ENCODE data around the gene GP5. TPM values are rescaled to one million over a fixed set of nuclear protein-coding genes. Genes with fewer than 3 reads are reported as not detected.

Gene GP5
- total and polyA plus RNA-seq, 2 of the 13 experiments (the other 11 are each of a cell fraction or from before 2014, with no cell fraction given), result not detected

DNA sequence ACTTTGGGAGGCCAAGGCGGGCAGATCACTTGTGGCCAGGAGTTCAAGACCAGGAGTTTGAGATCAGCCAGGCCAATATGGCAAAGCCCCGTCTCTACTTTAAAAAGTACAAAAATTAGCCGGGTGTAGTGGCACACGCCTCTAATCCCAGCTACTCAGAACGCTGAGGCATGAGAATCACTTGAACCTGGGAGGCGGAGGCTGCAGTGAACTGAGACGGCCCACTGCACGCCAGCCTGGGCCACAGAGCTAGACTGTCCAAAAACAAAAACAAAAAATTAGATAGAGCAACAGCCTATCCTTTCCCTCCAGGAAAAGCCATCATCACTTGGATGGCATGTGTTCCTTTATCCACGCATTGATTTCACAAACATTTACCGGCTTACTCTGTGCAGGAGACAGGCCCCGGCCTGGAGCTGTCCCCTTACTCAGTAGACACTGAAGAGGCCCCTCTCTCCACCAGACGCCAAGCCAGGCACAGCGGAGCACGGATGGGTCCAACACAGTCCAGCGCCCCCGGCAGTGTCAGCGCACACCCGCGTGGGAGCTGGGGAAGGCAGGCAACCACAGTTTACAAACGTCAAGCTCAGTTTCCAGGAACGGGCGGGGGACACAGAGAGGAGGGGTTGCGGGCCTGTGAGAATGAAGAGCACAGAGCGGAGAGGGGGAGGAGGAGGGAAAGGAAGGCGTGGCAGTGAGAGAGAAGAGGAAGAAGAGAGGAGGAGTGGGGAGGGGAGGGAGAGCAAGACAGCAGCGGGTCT is 3.1 kb downstream of the GP5 start (continued):
- no peak for TF ChIP-seq ZNF616 (CRISPR knock-in tag; IDR thresholded peaks at IDR 0.05; ENCODE audit: low read depth)
- no peak for TF ChIP-seq ZFP36L2 (CRISPR knock-in tag; IDR thresholded peaks at IDR 0.05)
- TF ChIP-seq, protein P1, sequence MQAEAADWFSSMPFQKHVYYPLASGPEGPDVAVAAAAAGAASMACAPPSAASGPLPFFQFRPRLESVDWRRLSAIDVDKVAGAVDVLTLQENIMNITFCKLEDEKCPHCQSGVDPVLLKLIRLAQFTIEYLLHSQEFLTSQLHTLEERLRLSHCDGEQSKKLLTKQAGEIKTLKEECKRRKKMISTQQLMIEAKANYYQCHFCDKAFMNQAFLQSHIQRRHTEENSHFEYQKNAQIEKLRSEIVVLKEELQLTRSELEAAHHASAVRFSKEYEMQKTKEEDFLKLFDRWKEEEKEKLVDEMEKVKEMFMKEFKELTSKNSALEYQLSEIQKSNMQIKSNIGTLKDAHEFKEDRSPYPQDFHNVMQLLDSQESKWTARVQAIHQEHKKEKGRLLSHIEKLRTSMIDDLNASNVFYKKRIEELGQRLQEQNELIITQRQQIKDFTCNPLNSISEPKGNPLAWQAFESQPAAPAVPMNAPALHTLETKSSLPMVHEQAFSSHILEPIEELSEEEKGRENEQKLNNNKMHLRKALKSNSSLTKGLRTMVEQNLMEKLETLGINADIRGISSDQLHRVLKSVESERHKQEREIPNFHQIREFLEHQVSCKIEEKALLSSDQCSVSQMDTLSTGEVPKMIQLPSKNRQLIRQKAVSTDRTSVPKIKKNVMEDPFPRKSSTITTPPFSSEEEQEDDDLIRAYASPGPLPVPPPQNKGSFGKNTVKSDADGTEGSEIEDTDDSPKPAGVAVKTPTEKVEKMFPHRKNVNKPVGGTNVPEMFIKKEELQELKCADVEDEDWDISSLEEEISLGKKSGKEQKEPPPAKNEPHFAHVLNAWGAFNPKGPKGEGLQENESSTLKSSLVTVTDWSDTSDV (CRISPR knock-in tag; IDR thresholded peaks at IDR 0.05), result no peak
- no peak for TF ChIP-seq SIX1 (CRISPR knock-in tag; IDR thresholded peaks at IDR 0.05; ENCODE audit: borderline replicate concordance)
- TF ChIP-seq BRD4 (CRISPR knock-in tag; IDR thresholded peaks at IDR 0.05), result no peak
- TF ChIP-seq, protein P2, sequence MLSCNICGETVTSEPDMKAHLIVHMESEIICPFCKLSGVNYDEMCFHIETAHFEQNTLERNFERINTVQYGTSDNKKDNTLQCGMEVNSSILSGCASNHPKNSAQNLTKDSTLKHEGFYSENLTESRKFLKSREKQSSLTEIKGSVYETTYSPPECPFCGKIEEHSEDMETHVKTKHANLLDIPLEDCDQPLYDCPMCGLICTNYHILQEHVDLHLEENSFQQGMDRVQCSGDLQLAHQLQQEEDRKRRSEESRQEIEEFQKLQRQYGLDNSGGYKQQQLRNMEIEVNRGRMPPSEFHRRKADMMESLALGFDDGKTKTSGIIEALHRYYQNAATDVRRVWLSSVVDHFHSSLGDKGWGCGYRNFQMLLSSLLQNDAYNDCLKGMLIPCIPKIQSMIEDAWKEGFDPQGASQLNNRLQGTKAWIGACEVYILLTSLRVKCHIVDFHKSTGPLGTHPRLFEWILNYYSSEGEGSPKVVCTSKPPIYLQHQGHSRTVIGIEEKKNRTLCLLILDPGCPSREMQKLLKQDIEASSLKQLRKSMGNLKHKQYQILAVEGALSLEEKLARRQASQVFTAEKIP (CRISPR knock-in tag; IDR thresholded peaks at IDR 0.05; ENCODE audit: borderline replicate concordance), result no peak
- TF ChIP-seq YEATS2 (CRISPR knock-in tag; IDR thresholded peaks at IDR 0.05; ENCODE audit: borderline replicate concordance), result no peak
- no peak for TF ChIP-seq NFE2L1 (CRISPR knock-in tag; IDR thresholded peaks at IDR 0.05; ENCODE audit: borderline replicate concordance)
- TF ChIP-seq, protein P3, sequence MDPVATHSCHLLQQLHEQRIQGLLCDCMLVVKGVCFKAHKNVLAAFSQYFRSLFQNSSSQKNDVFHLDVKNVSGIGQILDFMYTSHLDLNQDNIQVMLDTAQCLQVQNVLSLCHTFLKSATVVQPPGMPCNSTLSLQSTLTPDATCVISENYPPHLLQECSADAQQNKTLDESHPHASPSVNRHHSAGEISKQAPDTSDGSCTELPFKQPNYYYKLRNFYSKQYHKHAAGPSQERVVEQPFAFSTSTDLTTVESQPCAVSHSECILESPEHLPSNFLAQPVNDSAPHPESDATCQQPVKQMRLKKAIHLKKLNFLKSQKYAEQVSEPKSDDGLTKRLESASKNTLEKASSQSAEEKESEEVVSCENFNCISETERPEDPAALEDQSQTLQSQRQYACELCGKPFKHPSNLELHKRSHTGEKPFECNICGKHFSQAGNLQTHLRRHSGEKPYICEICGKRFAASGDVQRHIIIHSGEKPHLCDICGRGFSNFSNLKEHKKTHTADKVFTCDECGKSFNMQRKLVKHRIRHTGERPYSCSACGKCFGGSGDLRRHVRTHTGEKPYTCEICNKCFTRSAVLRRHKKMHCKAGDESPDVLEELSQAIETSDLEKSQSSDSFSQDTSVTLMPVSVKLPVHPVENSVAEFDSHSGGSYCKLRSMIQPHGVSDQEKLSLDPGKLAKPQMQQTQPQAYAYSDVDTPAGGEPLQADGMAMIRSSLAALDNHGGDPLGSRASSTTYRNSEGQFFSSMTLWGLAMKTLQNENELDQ (CRISPR knock-in tag; IDR thresholded peaks at IDR 0.05; ENCODE audit: borderline replicate concordance), result no peak
- TF ChIP-seq ZNF230 (CRISPR knock-in tag; IDR thresholded peaks at IDR 0.05), result no peak
- no peak for TF ChIP-seq ELF4 (CRISPR knock-in tag; IDR thresholded peaks at IDR 0.05; ENCODE audit: borderline replicate concordance)
- TF ChIP-seq ZNF274 (CRISPR knock-in tag; IDR thresholded peaks at IDR 0.05), result no peak
- TF ChIP-seq, protein P4, sequence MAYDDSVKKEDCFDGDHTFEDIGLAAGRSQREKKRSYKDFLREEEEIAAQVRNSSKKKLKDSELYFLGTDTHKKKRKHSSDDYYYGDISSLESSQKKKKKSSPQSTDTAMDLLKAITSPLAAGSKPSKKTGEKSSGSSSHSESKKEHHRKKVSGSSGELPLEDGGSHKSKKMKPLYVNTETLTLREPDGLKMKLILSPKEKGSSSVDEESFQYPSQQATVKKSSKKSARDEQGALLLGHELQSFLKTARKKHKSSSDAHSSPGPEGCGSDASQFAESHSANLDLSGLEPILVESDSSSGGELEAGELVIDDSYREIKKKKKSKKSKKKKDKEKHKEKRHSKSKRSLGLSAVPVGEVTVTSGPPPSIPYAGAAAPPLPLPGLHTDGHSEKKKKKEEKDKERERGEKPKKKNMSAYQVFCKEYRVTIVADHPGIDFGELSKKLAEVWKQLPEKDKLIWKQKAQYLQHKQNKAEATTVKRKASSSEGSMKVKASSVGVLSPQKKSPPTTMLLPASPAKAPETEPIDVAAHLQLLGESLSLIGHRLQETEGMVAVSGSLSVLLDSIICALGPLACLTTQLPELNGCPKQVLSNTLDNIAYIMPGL (CRISPR knock-in tag; IDR thresholded peaks at IDR 0.05; ENCODE audit: borderline replicate concordance in 1 of 2, low read depth in 1 of 2), result no peak
- TF ChIP-seq MEIS2 (CRISPR knock-in tag; IDR thresholded peaks at IDR 0.05), result no peak
- TF ChIP-seq, protein P5, sequence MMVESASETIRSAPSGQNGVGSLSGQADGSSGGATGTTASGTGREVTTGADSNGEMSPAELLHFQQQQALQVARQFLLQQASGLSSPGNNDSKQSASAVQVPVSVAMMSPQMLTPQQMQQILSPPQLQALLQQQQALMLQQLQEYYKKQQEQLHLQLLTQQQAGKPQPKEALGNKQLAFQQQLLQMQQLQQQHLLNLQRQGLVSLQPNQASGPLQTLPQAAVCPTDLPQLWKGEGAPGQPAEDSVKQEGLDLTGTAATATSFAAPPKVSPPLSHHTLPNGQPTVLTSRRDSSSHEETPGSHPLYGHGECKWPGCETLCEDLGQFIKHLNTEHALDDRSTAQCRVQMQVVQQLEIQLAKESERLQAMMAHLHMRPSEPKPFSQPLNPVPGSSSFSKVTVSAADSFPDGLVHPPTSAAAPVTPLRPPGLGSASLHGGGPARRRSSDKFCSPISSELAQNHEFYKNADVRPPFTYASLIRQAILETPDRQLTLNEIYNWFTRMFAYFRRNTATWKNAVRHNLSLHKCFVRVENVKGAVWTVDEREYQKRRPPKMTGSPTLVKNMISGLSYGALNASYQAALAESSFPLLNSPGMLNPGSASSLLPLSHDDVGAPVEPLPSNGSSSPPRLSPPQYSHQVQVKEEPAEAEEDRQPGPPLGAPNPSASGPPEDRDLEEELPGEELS (CRISPR knock-in tag; IDR thresholded peaks at IDR 0.05), result 0 out of 2 replicates have a peak, but pooled peaks have one; percentile 21
- TF ChIP-seq ZNF335 (CRISPR knock-in tag; IDR thresholded peaks at IDR 0.05), result no peak
- TF ChIP-seq MIER3 (CRISPR knock-in tag; IDR thresholded peaks at IDR 0.05; ENCODE audit: borderline replicate concordance), result no peak
- TF ChIP-seq ZFAT (CRISPR knock-in tag; conservative IDR thresholded peaks at IDR 0.05), result no peak
